Ascending aorta (tissue), 2 donors: ENCODE measurements around the gene PTOV1. TPM values are rescaled to one million over a fixed set of nuclear protein-coding genes. Genes with fewer than 3 reads are reported as not detected.
A peak's percentile ranks its signal among the peaks of the same experiment; 100 is the strongest.

Experiments
- DNase-seq, 2 donors: peaks; one replicate each; pipeline ENCODE4 v3.0.0-alpha.2; 2019; ENCODE audit warnings: low spot score in 2 of 2
- H3K27ac ChIP-seq, 2 donors: fragments of 200-600 bp; sonication (generic); one replicate each; pipeline ENCODE4 v1.5.1; 2016 to 2017; ENCODE audit warnings: mild to moderate bottlenecking in 1 of 2
- H3K27me3 ChIP-seq: fragments of 200-600 bp; sonication (generic); one replicate; pipeline ENCODE4 v1.5.1; 2017
- H3K36me3 ChIP-seq, 2 donors: fragments of 200-600 bp; sonication (generic); one replicate each; pipeline ENCODE4 v1.5.1; 2016
- H3K4me1 ChIP-seq, 2 donors: fragments of 200-600 bp; sonication (generic); one replicate each; pipeline ENCODE4 v1.5.1; 2016 to 2017; ENCODE audit warnings: mild to moderate bottlenecking in 1 of 2
- H3K4me3 ChIP-seq, 2 donors: fragments of 200-600 bp; sonication (generic); one replicate each; pipeline ENCODE4 v1.5.1; 2016 to 2017; ENCODE audit warnings: mild to moderate bottlenecking in 1 of 2
- H3K9me3 ChIP-seq, 2 donors: fragments of 200-600 bp; sonication (generic); one replicate each; pipeline ENCODE4 v1.5.1; 2016
- CTCF ChIP-seq, 3 experiments: fragments of 200-600 bp in 2 of 3; fragments of 450-650 bp in 1 of 3; sonication (generic) in 2 of 3; IDR thresholded peaks; one replicate each; pipeline ENCODE4 v1.5.1; 2016 to 2019; ENCODE audit warnings: antibody characterized with exemption in 3 of 3, mild to moderate bottlenecking in 1 of 3, moderate library complexity in 1 of 3
- intact Hi-C: fragments of 100-400 bp; cut with DNase I; formaldehyde crosslinking; loops from one replicate; pipeline ENCODE4 v1.15.1; 2023
- total RNA-seq: library from RNA; depleted of rRNA; stranded (reverse); fragments of >200 nt; gene quantifications from one replicate; pipeline ENCODE4 v1.1.0, GENCODE V29; 2016

PTOV1 gene
- total RNA-seq, result 163 TPM

- Histone ChIP-seq H3K9me3 (no peaks in the 10 kb centered on the region), H3K27ac (peak within 1 kb of the TSS; percentile 99 to 100), H3K36me3 (peaks cover 8 to 13% of the 10 kb centered on the region in 2 donors), H3K4me1 (peaks cover 4 to 10% of the 10 kb centered on the region in 2 donors), H3K4me3 (peak within 1 kb of the TSS; percentile 85 to 90), H3K27me3 (no peaks in the 10 kb centered on the region)
- intact Hi-C loops, result loop anchor here (1.0 to 10.0 kb wide), 7 partner anchors 17 to 1216 kb away; partner anchors contain the start of genes DBP, FUZ, MED25 and PNKP
- DNase-seq, result peak; percentile 51 to 96
- peak in 1 of 3 experiments; percentile 4 for TF ChIP-seq CTCF (IDR thresholded peaks at IDR 0.05)
These were observed at the start of gene PTOV1 for GRCh38 chr19:49850487-49851342. Gene PTOV1 (plus strand): TSS chr19:49851159.

GRCh38 chr19:49801401-49801888 is 49.5 kb upstream of the PTOV1 start:
- Histone ChIP-seq H3K36me3 (peaks cover 72 to 87% of the 10 kb centered on the region in 2 donors), H3K4me3 (peak overlapping the region; percentile 20 to 53), H3K27ac (peak overlapping the region in 1 of 2 donors; percentile 28), H3K9me3 (no peaks in the 10 kb centered on the region), H3K4me1 (peaks cover 0 to 5% of the 10 kb centered on the region in 2 donors), H3K27me3 (no peaks in the 10 kb centered on the region)
- intact Hi-C loops, result no loop called here
- TF ChIP-seq CTCF (IDR thresholded peaks at IDR 0.05), result no peak
- no peak for DNase-seq

- Histone ChIP-seq H3K4me1 (peaks cover 0 to 5% of the 10 kb centered on the region in 2 donors), H3K27ac (peak overlapping the region; percentile 28 to 36), H3K27me3 (no peaks in the 10 kb centered on the region), H3K36me3 (peaks cover 66 to 83% of the 10 kb centered on the region in 2 donors), H3K9me3 (no peaks in the 10 kb centered on the region), H3K4me3 (peak overlapping the region; percentile 20 to 53)
- TF ChIP-seq CTCF (IDR thresholded peaks at IDR 0.05), result peak in 1 of 3 experiments; percentile 43
- DNase-seq, result peak; percentile 32 to 91
- intact Hi-C loops, result no loop called here
These were observed 48.8 kb upstream of the PTOV1 start for GRCh38 chr19:49801966-49802661.

GRCh38 chr19:49802836-49803528 is 48.0 kb upstream of the PTOV1 start:
- peaks cover 61 to 76% of the 10 kb centered on the region in 2 donors for H3K36me3 ChIP-seq
- TF ChIP-seq CTCF (IDR thresholded peaks at IDR 0.05), result no peak
- no peaks in the 10 kb centered on the region for H3K27me3 ChIP-seq
- no peaks in the 10 kb centered on the region for H3K9me3 ChIP-seq
- H3K4me3 ChIP-seq, result peak overlapping the region in 1 of 2 donors; percentile 20
- peak in 1 of 2 donors; percentile 63 for DNase-seq
- peaks cover 0 to 5% of the 10 kb centered on the region in 2 donors for H3K4me1 ChIP-seq
- intact Hi-C loops, result no loop called here
- peak overlapping the region; percentile 28 to 36 for H3K27ac ChIP-seq

- Histone ChIP-seq H3K9me3 (no peaks in the 10 kb centered on the region), H3K36me3 (peaks cover 61 to 71% of the 10 kb centered on the region in 2 donors), H3K27me3 (no peaks in the 10 kb centered on the region), H3K4me3 (no peak overlapping the region), H3K27ac (no peak overlapping the region), H3K4me1 (peaks cover 0 to 8% of the 10 kb centered on the region in 2 donors)
- DNase-seq, result no peak
- TF ChIP-seq CTCF (IDR thresholded peaks at IDR 0.05), result no peak
- intact Hi-C loops, result no loop called here
These were observed 47.5 kb upstream of the PTOV1 start for GRCh38 chr19:49803529-49803856.
